Hair follicle dermal papilla cell (primary cell): Measurements from ENCODE around the gene ANO6. TPM values are rescaled to one million over a fixed set of nuclear protein-coding genes. Genes with fewer than 3 reads are reported as not detected.

Experiments
- small RNA-seq: library from RNA; depleted of rRNA; stranded (forward); fragments of <200 nt; gene quantifications from one replicate; pipeline ENCODE3, GENCODE V24; 2012
- total RNA-seq: library from RNA; depleted of rRNA; stranded (reverse); fragments of >200 nt; gene quantifications from 2 replicates; pipeline ENCODE4 v1.2.3, GENCODE V29; 2012

Gene ANO6, protein sequence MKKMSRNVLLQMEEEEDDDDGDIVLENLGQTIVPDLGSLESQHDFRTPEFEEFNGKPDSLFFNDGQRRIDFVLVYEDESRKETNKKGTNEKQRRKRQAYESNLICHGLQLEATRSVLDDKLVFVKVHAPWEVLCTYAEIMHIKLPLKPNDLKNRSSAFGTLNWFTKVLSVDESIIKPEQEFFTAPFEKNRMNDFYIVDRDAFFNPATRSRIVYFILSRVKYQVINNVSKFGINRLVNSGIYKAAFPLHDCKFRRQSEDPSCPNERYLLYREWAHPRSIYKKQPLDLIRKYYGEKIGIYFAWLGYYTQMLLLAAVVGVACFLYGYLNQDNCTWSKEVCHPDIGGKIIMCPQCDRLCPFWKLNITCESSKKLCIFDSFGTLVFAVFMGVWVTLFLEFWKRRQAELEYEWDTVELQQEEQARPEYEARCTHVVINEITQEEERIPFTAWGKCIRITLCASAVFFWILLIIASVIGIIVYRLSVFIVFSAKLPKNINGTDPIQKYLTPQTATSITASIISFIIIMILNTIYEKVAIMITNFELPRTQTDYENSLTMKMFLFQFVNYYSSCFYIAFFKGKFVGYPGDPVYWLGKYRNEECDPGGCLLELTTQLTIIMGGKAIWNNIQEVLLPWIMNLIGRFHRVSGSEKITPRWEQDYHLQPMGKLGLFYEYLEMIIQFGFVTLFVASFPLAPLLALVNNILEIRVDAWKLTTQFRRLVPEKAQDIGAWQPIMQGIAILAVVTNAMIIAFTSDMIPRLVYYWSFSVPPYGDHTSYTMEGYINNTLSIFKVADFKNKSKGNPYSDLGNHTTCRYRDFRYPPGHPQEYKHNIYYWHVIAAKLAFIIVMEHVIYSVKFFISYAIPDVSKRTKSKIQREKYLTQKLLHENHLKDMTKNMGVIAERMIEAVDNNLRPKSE
- 79.8 and 94.1 TPM in 2 replicates for total RNA-seq

DNA sequence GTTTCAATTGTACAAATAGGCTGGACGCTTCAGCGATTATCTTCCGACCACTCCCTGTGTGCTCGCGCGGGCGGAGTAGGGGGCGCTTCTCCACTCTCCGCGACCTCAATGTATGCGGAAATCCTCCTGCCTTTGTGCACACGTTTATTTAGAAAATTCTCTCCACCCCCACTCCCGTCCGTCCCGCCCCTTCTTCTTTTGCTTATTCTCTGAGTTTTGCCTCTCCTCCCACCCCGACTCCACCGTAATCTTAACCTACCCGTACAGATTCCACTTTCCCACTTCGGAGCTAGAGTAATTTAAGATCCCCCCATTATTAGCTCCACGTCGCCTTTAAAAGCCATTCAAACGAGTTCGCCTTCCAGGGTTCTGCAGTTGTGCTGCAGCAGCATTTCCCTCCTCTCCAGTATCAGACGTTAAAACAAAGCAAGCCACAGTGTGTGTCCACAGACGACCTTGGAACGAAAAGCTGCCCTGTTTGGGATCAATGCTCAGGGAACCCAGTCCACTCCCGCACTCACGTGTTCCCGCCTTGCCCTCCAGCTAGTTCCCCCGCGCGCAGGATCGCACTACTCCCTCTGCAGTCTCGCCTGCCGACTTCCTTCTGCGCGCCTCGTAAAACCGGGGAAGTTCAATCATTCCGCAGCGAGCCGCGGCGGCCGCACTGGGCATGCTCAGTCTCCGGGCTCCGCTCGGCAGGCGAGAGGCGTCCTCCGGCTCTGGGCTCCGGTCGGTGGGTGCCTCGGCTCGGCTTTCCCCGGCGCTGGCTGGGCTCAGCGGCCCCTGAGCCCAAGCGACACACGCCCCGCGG, at the start of gene ANO6:
Gene ANO6, plus strand, starts transcription at position 677 of the 811 bp plus-strand sequence. CDS start 227 bp downstream, outside the sequence.

Small RNAs within 50 kb of the gene (small RNA-seq; reads per million reads assigned to genes)
- gene AC009248.2, result not detected

Other genes starting within 250 kb of the ANO6 start
- 0.12 TPM in 1 of 2 replicates, not detected in the other for gene DBX2, start 165.0 kb upstream of the ANO6 start, total RNA-seq